K562 (cell line): Measurements from ENCODE around the gene CREB3L2. TPM values are rescaled to one million over a fixed set of nuclear protein-coding genes. Genes with fewer than 3 reads are reported as not detected.

Experiments
- CBFA2T2 ChIP-seq: fragments of 450-650 bp; conservative IDR thresholded peaks from 2 replicates; pipeline ENCODE4 v1.6.1; 2017; ENCODE audit warnings: mild to moderate bottlenecking
- EP300 ChIP-seq: IDR thresholded peaks from 2 replicates; pipeline ENCODE4 v1.6.1; 2012; ENCODE audit warnings: low read length, improper control_type of control experiment
- FOXA3 ChIP-seq, 2 experiments: fragments of 450-650 bp in 1 of 2; sonication (generic) in 1 of 2; formaldehyde crosslinking; IDR thresholded peaks in 1 of 2; conservative IDR thresholded peaks in 1 of 2; 2 replicates each; pipeline versions ENCODE4 v1.4.0 to v1.8.0; 2020 to 2022; ENCODE audit warnings: mild to moderate bottlenecking in 2 of 2, missing genetic modification reagents in 1 of 2
- FOXM1 ChIP-seq, 2 experiments: fragments of 450-650 bp in 1 of 2; sonication (generic) in 1 of 2; formaldehyde crosslinking in 1 of 2; IDR thresholded peaks; 2 replicates each; pipeline versions ENCODE4 v1.6.1 to v1.9.0; 2017 to 2022; ENCODE audit warnings: low read depth in 2 of 2, mild to moderate bottlenecking in 2 of 2, missing genetic modification reagents in 1 of 2, moderate library complexity in 1 of 2
- GATAD2B ChIP-seq: fragments of 450-650 bp; IDR thresholded peaks from 2 replicates; pipeline ENCODE4 v1.6.1; 2017; ENCODE audit warnings: mild to moderate bottlenecking, borderline replicate concordance
- JUN ChIP-seq, 2 experiments: sonication (generic) in 1 of 2; formaldehyde crosslinking in 1 of 2; IDR thresholded peaks; 2 replicates each; pipeline versions ENCODE4 v1.6.1 to v1.8.0; 2012 to 2022; ENCODE audit warnings: borderline replicate concordance in 2 of 2, mild to moderate bottlenecking in 2 of 2, improper control_type of control experiment in 1 of 2, low read depth in 1 of 2, low read length in 1 of 2, missing genetic modification reagents in 1 of 2
- MAFK ChIP-seq: IDR thresholded peaks from 2 replicates; pipeline ENCODE4 v1.6.1; 2011; ENCODE audit warnings: low read length, improper control_type of control experiment
- NCOA1 ChIP-seq: fragments of 450-650 bp; IDR thresholded peaks from 2 replicates; pipeline ENCODE4 v1.6.1; 2016; ENCODE audit warnings: low read depth
- NR2C1 ChIP-seq, 2 experiments: fragments of 450-650 bp; IDR thresholded peaks; 2 replicates each; pipeline ENCODE4 v1.6.1; 2017; ENCODE audit warnings: mild to moderate bottlenecking in 2 of 2, antibody characterized with exemption in 1 of 2, inconsistent platforms in 1 of 2, missing compliant biosample characterization in 1 of 2, missing genetic modification characterization in 1 of 2
- NRF1 ChIP-seq, 2 experiments: fragments of 450-650 bp; IDR thresholded peaks in 1 of 2; conservative IDR thresholded peaks in 1 of 2; 2 replicates each; pipeline ENCODE4 v1.6.1; 2014; ENCODE audit warnings: mild to moderate bottlenecking in 2 of 2
- TAF7 ChIP-seq: fragments of 450-650 bp; IDR thresholded peaks from 2 replicates; pipeline ENCODE4 v1.6.1; 2016; ENCODE audit warnings: missing genetic modification characterization, missing compliant biosample characterization
- TCF3 ChIP-seq: sonication (generic); formaldehyde crosslinking; IDR thresholded peaks from 2 replicates; pipeline ENCODE4 v1.4.0; 2020; ENCODE audit warnings: mild to moderate bottlenecking, missing genetic modification reagents
- TEAD1 ChIP-seq, 2 experiments: fragments of 450-650 bp in 1 of 2; sonication (generic) in 1 of 2; formaldehyde crosslinking; IDR thresholded peaks; 2 replicates each; pipeline versions ENCODE4 v1.4.0 to v1.8.0; 2020 to 2022; ENCODE audit warnings: mild to moderate bottlenecking in 2 of 2, missing genetic modification reagents in 1 of 2
- TRIM24 ChIP-seq, 2 experiments: fragments of 450-650 bp; IDR thresholded peaks; 2 replicates each; pipeline ENCODE4 v1.6.1; 2016
- YY1 ChIP-seq, 3 experiments: IDR thresholded peaks; 2 replicates each; pipeline ENCODE4 v1.6.1; 2011; ENCODE audit warnings: low read length in 2 of 3, mild to moderate bottlenecking in 2 of 3, moderate library complexity in 2 of 3, borderline replicate concordance in 1 of 3, control low read depth in 1 of 3, low read depth in 1 of 3; ENCODE audit not compliant: insufficient read depth in 3 of 3, insufficient replicate concordance in 2 of 3, control insufficient read depth in 1 of 3, insufficient read length in 1 of 3; ENCODE audit errors: extremely low read depth in 1 of 3
- ZBTB7A ChIP-seq: IDR thresholded peaks from 2 replicates; pipeline ENCODE4 v1.6.1; 2011; ENCODE audit warnings: low read depth, mild to moderate bottlenecking, low read length, moderate library complexity, borderline replicate concordance; ENCODE audit not compliant: control insufficient read depth
- ZNF133 ChIP-seq: fragments of 250-450 bp; sonication (Bioruptor Pico); IDR thresholded peaks from 2 replicates; pipeline ENCODE4 v1.4.0; 2020; ENCODE audit warnings: mild to moderate bottlenecking
- ZNF274 ChIP-seq: IDR thresholded peaks from 2 replicates; pipeline ENCODE4 v1.6.1; 2011; ENCODE audit warnings: low read depth, mild to moderate bottlenecking, low read length, moderate library complexity, borderline replicate concordance
- polyA plus RNA-seq, 8 experiments: library from polyadenylated mRNA; depleted of rRNA in 4 of 8; stranded (reverse) in 5 of 8; unstranded in 3 of 8; fragments of >200 nt; fragmentation: Nextera tagmentation in 2 of 8; fragmentation: Illumina TruSeq in 1 of 8; extraction: Ambion mirVana in 2 of 8; extraction: Trizol in 1 of 8; gene quantifications; 2 replicates each; pipeline versions ENCODE4 v1.2.1 to v1.2.3, GENCODE V29; 2011 to 2014; ENCODE audit warnings: inconsistent platforms in 1 of 8, missing spikeins in 1 of 8
- total RNA-seq, 7 experiments: library from RNA; depleted of rRNA in 6 of 7; stranded (reverse); fragments of >200 nt in 6 of 7; fragmentation: Illumina TruSeq in 2 of 7; extraction: Trizol in 2 of 7; gene quantifications; 2 replicates each; pipeline versions ENCODE4 v1.2.1 to v1.2.3, GENCODE V29; 2011 to 2021; ENCODE audit warnings: low replicate concordance in 1 of 7
- TF ChIP-seq, protein P1 (sequence below): sonication (generic); formaldehyde crosslinking; IDR thresholded peaks from 2 replicates; pipeline ENCODE4 v1.8.0; 2022; ENCODE audit warnings: mild to moderate bottlenecking, missing genetic modification reagents
- TF ChIP-seq, protein P2 (sequence below): sonication (generic); IDR thresholded peaks from 2 replicates; pipeline ENCODE4 v1.6.1; 2016
- TF ChIP-seq, protein P3 (sequence below): IDR thresholded peaks from 2 replicates; pipeline ENCODE4 v1.6.1; 2012; ENCODE audit warnings: low read depth, low read length, improper control_type of control experiment, borderline replicate concordance

Gene CREB3L2
- total and polyA plus RNA-seq, 9 of the 15 experiments (the other 6 are each of a cell fraction or from before 2014, with no cell fraction given), result 7.1 to 45.6 (median 15.8) TPM

DNA sequence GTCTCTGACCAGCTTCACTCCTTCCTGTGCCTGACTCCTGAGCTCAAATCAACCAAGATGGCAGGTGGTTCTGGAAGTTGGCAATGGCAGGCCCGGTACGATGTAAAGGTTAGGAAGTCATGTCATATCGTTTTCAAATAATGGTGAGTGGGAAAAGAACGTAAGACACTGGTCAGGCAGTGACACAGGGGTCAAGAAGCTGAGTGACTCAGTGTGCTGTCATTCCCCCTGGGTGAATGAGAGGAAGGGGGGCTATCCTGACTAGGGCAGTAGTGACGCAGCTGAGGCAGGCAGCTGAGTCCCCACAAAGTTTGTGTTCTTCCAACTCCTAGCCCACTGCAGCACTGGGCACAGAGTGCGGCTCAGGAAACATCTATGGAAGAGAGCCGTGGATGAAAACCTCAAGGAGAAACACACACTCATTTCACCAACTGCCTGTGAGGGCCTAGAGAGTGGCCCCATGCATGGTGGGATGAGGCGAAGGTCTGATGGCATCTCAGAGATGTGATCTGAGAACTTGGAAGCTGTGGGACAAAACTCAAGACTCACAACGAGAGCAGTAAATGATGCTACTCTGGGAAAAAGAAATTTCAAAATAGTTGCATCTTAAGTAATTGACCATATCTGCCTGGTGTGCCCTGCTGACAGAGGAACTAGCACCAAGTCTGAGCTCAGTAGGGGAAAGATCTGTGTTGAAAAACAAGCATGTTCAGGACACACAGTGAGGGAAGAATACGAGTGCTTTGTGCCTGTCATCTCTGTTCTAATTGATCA, 23.2 kb downstream of the CREB3L2 start (continued):
- TF ChIP-seq CBFA2T2 (0 out of 2 replicates have a peak, but pooled peaks have one; percentile 20), YY1 (IDR thresholded peaks at IDR 0.05; ENCODE audit: borderline replicate concordance in 1 of 3, control insufficient read depth in 1 of 3, extremely low read depth in 1 of 3, insufficient read depth in 3 of 3, insufficient read length in 1 of 3, insufficient replicate concordance in 2 of 3, low read depth in 1 of 3, low read length in 2 of 3) (peak in 1 of 3 experiments; percentile 81), ZNF274 (no peak), NR2C1 (IDR thresholded peaks at IDR 0.05) (peak; percentile 46), NR2C1 (tag; IDR thresholded peaks at IDR 0.05) (peak; percentile 52; the same call in 1 of the 2 replicates), MAFK (peak; percentile 7; the same call in 1 of the 2 replicates), ZNF133 (CRISPR knock-in tag) (no peak), NRF1 (conservative IDR thresholded peaks at IDR 0.05 in 1 of 2, IDR thresholded peaks at IDR 0.05 in 1 of 2) (peak in 1 of 2 experiments; percentile 12; a peak in 1 of 4 replicates), NCOA1 (peak; percentile 67; the same call in 1 of the 2 replicates), EP300 (peak; percentile 24; the same call in 1 of the 2 replicates), FOXM1 (IDR thresholded peaks at IDR 0.05; ENCODE audit: low read depth) (peak; percentile 48; the same call in 1 of the 2 replicates), FOXM1 (CRISPR knock-in tag; IDR thresholded peaks at IDR 0.05; ENCODE audit: low read depth) (no peak), TAF7 (tag) (no peak), JUN (IDR thresholded peaks at IDR 0.05; ENCODE audit: borderline replicate concordance, low read depth, low read length) (peak; percentile 99), JUN (CRISPR knock-in tag; IDR thresholded peaks at IDR 0.05; ENCODE audit: borderline replicate concordance) (peak; percentile 47; the same call in 1 of the 2 replicates), TCF3 (0 out of 2 replicates have a peak, but pooled peaks have one; percentile 24), GATAD2B (peak; percentile 35; the same call in 1 of the 2 replicates), ZBTB7A (peak; percentile 78; the same call in 1 of the 2 replicates), TEAD1 (CRISPR knock-in tag; IDR thresholded peaks at IDR 0.05) (no peak), TRIM24 (IDR thresholded peaks at IDR 0.05) (peak; percentile 54 to 80), FOXA3 (CRISPR knock-in tag; conservative IDR thresholded peaks at IDR 0.05 in 1 of 2, IDR thresholded peaks at IDR 0.05 in 1 of 2) (peak in 1 of 2 experiments; percentile 20; a peak in 1 of 4 replicates)
- TF ChIP-seq, protein P1, sequence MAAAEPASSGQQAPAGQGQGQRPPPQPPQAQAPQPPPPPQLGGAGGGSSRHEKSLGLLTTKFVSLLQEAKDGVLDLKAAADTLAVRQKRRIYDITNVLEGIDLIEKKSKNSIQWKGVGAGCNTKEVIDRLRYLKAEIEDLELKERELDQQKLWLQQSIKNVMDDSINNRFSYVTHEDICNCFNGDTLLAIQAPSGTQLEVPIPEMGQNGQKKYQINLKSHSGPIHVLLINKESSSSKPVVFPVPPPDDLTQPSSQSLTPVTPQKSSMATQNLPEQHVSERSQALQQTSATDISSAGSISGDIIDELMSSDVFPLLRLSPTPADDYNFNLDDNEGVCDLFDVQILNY (CRISPR knock-in tag), result no peak
- TF ChIP-seq, protein P2, sequence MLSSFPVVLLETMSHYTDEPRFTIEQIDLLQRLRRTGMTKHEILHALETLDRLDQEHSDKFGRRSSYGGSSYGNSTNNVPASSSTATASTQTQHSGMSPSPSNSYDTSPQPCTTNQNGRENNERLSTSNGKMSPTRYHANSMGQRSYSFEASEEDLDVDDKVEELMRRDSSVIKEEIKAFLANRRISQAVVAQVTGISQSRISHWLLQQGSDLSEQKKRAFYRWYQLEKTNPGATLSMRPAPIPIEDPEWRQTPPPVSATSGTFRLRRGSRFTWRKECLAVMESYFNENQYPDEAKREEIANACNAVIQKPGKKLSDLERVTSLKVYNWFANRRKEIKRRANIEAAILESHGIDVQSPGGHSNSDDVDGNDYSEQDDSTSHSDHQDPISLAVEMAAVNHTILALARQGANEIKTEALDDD, result peak; percentile 62; the same call in 1 of the 2 replicates
- TF ChIP-seq, protein P3, sequence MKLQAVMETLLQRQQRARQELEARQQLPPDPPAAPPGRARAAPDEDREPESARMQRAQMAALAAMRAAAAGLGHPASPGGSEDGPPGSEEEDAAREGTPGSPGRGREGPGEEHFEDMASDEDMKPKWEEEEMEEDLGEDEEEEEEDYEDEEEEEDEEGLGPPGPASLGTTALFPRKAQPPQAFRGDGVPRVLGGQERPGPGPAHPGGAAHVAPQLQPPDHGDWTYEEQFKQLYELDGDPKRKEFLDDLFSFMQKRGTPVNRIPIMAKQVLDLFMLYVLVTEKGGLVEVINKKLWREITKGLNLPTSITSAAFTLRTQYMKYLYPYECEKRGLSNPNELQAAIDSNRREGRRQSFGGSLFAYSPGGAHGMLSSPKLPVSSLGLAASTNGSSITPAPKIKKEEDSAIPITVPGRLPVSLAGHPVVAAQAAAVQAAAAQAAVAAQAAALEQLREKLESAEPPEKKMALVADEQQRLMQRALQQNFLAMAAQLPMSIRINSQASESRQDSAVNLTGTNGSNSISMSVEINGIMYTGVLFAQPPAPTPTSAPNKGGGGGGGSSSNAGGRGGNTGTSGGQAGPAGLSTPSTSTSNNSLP, result no peak
